Cardiac fibroblast (primary cell): ENCODE results near the gene LRFN5.

Source experiments
- DNase-seq, 2 donors: peaks; one replicate each; pipeline versions ENCODE4 v3.0.0 to v3.0.0-alpha.2; 2010; ENCODE audit warnings: low read depth in 2 of 2
- H3K4me3 ChIP-seq, 2 donors: replicated peaks in 1 of 2; 1 replicate in 1 of 2; 2 replicates in 1 of 2; pipeline ENCODE4 v1.5.1; 2011; ENCODE audit warnings: low read depth in 2 of 2, low read length in 2 of 2, mild to moderate bottlenecking in 2 of 2, moderate library complexity in 1 of 2
- CTCF ChIP-seq: IDR thresholded peaks from one replicate; pipeline ENCODE4 v1.5.1; 2011; ENCODE audit warnings: low read depth, mild to moderate bottlenecking, low read length, inconsistent platforms

The LRFN5 gene

GRCh38 chr14:41915732-41916131 lies 309.1 kb downstream of the LRFN5 start:
- no peak for DNase-seq
- no peak overlapping the region for H3K4me3 ChIP-seq
- no peak for TF ChIP-seq CTCF

GRCh38 chr14:41916313-41916712 lies 309.6 kb downstream of the LRFN5 start:
- no peak overlapping the region for H3K4me3 ChIP-seq
- no peak for DNase-seq
- TF ChIP-seq CTCF = no peak

GRCh38 chr14:41925409-41925808 lies 318.7 kb downstream of the LRFN5 start:
- H3K4me3 ChIP-seq = no peak overlapping the region
- peak; percentile 8 to 52 for DNase-seq
- peak; percentile 2 for TF ChIP-seq CTCF

GRCh38 chr14:41950428-41951151 lies 343.9 kb downstream of the LRFN5 start:
- no peak for DNase-seq
- TF ChIP-seq CTCF = no peak

More at GRCh38 chr14:41950428-41951151, 343.9 kb downstream of the LRFN5 start:
- H3K4me3 ChIP-seq = no peak overlapping the region
